BJ (cell line): ENCODE measurements around the gene PATL2. TPM values are rescaled to one million over a fixed set of nuclear protein-coding genes. Genes with fewer than 3 reads are reported as not detected.
"Not testable (repeated sequence)": the region's sequence is repeated elsewhere in the genome, so short reads cannot be mapped to it uniquely, and the experiment has no call there.

Source experiments
- CTCF ChIA-PET: fragments of 350-600 bp; formaldehyde crosslinking; extraction: SDS; loops from one replicate; lab custom pipeline; 2021; ENCODE audit warnings: antibody characterized with exemption, inconsistent platforms; lab: Yijun Ruan, JAX
- POLR2A ChIA-PET: fragments of 300-600 bp; sonication (Branson Sonifier 250); formaldehyde crosslinking; extraction: SDS; loops from one replicate; lab custom pipeline; 2021; ENCODE audit warnings: antibody characterized with exemption; lab: Charles Lee
- DNase-seq: peaks from one replicate; pipeline ENCODE4 v3.0.0-alpha.2; 2011; ENCODE audit warnings: low read depth
- H3K27me3 ChIP-seq: 2 replicates; pipeline ENCODE4 v1.6.0; 2011; ENCODE audit warnings: low read length; ENCODE audit not compliant: control insufficient read depth, insufficient read depth
- H3K36me3 ChIP-seq: 2 replicates; pipeline ENCODE4 v1.5.1; 2011; ENCODE audit warnings: low read length; ENCODE audit not compliant: control insufficient read depth, insufficient read depth
- H3K4me3 ChIP-seq: 2 replicates; pipeline ENCODE4 v1.5.1; 2011; ENCODE audit warnings: low read depth, mild to moderate bottlenecking, control low read depth, low read length
- polyA plus RNA-seq: library from polyadenylated mRNA; depleted of rRNA; stranded (reverse); fragments of >200 nt; gene quantifications from 2 replicates; pipeline ENCODE4 v1.2.3, GENCODE V29; 2011
- TF ChIP-seq, protein P1 (sequence below): IDR thresholded peaks from 2 replicates; pipeline ENCODE4 v1.5.1; 2011; ENCODE audit warnings: low read depth, mild to moderate bottlenecking, control low read depth, inconsistent platforms, low read length, moderate library complexity; ENCODE audit not compliant: insufficient read depth

PATL2 gene
- polyA plus RNA-seq, 1 experiment, result 0.12 TPM

GRCh38 chr15:44728576-44729407 is 17.7 kb upstream of the PATL2 start:
- no peaks in the 10 kb centered on the region for H3K27me3 ChIP-seq
- peak; percentile 98 for DNase-seq
- CTCF ChIA-PET, result interaction anchor here (0.8 to 4.5 kb wide), 7 partner anchors 8 to 150 kb away, joined by 3 to 26 read pairs (median 6); partner anchors contain the start of genes B2M, PATL2 and SPG11
- H3K36me3 ChIP-seq, result peaks cover 2% of the 10 kb centered on the region; the same call in 1 of the 2 replicates
- TF ChIP-seq, protein P1, sequence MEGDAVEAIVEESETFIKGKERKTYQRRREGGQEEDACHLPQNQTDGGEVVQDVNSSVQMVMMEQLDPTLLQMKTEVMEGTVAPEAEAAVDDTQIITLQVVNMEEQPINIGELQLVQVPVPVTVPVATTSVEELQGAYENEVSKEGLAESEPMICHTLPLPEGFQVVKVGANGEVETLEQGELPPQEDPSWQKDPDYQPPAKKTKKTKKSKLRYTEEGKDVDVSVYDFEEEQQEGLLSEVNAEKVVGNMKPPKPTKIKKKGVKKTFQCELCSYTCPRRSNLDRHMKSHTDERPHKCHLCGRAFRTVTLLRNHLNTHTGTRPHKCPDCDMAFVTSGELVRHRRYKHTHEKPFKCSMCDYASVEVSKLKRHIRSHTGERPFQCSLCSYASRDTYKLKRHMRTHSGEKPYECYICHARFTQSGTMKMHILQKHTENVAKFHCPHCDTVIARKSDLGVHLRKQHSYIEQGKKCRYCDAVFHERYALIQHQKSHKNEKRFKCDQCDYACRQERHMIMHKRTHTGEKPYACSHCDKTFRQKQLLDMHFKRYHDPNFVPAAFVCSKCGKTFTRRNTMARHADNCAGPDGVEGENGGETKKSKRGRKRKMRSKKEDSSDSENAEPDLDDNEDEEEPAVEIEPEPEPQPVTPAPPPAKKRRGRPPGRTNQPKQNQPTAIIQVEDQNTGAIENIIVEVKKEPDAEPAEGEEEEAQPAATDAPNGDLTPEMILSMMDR, result no peak
- peak overlapping the region; percentile 68 for H3K4me3 ChIP-seq
- POLR2A ChIA-PET, result interaction anchor here (0.6 to 1.3 kb wide), 6 partner anchors 13 to 629 kb away, joined by 3 to 7 read pairs (median 4); partner anchors contain the start of genes B2M and PATL2

GRCh38 chr15:44728232-44728575 is 17.1 kb upstream of the PATL2 start:
- ChIA-PET CTCF (interaction anchor here (0.8 to 4.5 kb wide), 6 partner anchors 9 to 149 kb away, joined by 3 to 26 read pairs (median 8); partner anchors contain the start of genes B2M, PATL2 and SPG11), POLR2A (interaction anchor here (0.6 to 1.3 kb wide), 4 partner anchors 15 to 628 kb away, joined by 3 to 7 read pairs (median 4); partner anchors contain the start of genes B2M and PATL2)
- DNase-seq, H3K36me3 ChIP-seq, H3K27me3 ChIP-seq: not testable (repeated sequence)
- peak overlapping the region; percentile 68 for H3K4me3 ChIP-seq

- POLR2A ChIA-PET, result interaction anchor here (1.5 kb wide), 1 partner anchor 17 kb away, joined by 7 read pairs; the partner anchor contains the start of genes B2M and PATL2
Measured at GRCh38 chr15:44727485-44728231, 16.5 kb upstream of the PATL2 start.

DNA sequence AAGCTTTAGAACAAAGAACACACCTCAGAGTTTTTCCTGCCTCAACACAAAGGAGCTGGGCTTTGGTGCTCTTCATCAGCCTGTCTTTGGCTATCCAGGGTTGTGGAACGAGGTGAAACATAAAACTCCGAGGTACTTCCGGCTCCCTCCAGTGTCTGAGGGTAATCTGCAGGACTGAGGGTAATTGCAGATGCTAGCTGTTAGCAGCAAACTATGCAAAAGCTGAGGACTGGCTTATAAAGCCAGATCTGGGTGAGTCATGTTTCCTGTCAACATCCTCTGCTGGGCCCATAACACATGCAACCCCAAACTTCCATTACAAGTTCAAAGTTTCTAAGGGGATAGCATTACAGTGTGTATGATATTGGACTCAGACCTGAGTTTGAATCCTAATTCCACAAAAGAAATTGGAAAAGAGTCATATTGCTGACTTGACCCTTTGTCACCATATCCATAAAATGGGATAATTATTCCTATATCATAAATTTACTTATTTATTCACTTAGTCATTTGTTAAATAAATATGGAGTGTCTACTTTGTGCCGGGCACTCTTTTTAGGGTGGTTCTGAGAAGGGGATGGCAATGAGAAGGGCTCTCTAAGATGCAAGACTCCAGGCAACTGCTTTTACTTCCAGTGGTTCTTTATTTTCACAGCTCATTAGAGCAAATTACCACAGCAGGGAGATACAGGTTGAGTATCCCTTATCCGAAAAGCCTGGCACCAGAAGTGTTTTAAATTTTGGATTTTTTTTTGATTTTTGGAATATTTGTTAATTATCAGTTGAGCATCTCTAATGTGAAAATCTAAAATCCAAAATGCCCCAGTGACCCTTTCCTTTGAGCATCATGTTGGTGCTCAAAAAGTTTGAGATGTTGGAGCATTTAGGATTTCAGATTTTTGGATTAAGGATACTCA is 15.7 kb upstream of the PATL2 start:
- DNase-seq, result peak; percentile 73
- ChIA-PET CTCF (interaction anchor here (0.6 to 4.5 kb wide), 9 partner anchors 10 to 148 kb away, joined by 3 to 26 read pairs (median 4); partner anchors contain the start of genes B2M, PATL2, SPG11 and TRIM69), POLR2A (interaction anchor here (1.5 kb wide), 1 partner anchor 16 kb away, joined by 7 read pairs; the partner anchor contains the start of genes B2M and PATL2)
- Histone ChIP-seq H3K36me3 (peaks cover 2% of the 10 kb centered on the region; the same call in 1 of the 2 replicates), H3K4me3 (no peak overlapping the region), H3K27me3 (no peaks in the 10 kb centered on the region)
- TF ChIP-seq, protein P1, result 0 out of 2 replicates have a peak, but pooled peaks have one; percentile 15

More at GRCh38 chr15:44727485-44728231, 16.5 kb upstream of the PATL2 start:
- Histone ChIP-seq H3K27me3 (no peaks in the 10 kb centered on the region), H3K4me3 (no peak overlapping the region), H3K36me3 (peaks cover 2% of the 10 kb centered on the region; the same call in 1 of the 2 replicates)
- CTCF ChIA-PET, result interaction anchor here (1.5 to 4.5 kb wide), 5 partner anchors 11 to 149 kb away, joined by 4 to 26 read pairs (median 6); partner anchors contain the start of genes B2M, PATL2 and SPG11
- TF ChIP-seq, protein P1, result no peak
- no peak for DNase-seq
